Activated CD4-positive, alpha-beta T cell treated with anti-CD3 and anti-CD28 coated beads for 4 hours (primary cell): Measurements from ENCODE around the gene NXPH1.

Source experiments
- DNase-seq, 2 donors: peaks; one replicate each; pipeline ENCODE4 v3.0.0-alpha.2; 2020

NXPH1 gene

DNA sequence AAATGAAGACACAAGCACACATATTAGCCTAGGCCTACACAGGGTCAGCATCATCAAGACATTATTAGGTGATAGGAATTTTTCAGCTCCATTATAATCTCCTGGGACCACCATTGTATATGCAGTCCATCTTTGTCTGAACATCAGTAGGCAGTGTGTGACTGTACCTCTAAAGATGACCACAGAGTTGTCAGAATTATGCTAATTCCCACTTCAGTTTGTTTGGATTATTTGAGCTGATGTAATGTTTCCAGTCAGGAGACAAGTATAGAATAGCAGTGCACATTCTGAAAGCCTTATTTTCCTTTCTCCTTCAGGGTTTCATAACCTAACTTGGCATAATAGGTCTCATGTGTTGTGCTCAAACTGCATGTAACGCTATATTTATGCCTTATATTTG lies 306.4 kb downstream of the NXPH1 start:
- DNase-seq: no peak

- DNase-seq: no peak
Measured at GRCh38 chr7:8742837-8743236, 309.4 kb downstream of the NXPH1 start.

GRCh38 chr7:8747338-8747737 lies 313.9 kb downstream of the NXPH1 start:
- no peak for DNase-seq

DNA sequence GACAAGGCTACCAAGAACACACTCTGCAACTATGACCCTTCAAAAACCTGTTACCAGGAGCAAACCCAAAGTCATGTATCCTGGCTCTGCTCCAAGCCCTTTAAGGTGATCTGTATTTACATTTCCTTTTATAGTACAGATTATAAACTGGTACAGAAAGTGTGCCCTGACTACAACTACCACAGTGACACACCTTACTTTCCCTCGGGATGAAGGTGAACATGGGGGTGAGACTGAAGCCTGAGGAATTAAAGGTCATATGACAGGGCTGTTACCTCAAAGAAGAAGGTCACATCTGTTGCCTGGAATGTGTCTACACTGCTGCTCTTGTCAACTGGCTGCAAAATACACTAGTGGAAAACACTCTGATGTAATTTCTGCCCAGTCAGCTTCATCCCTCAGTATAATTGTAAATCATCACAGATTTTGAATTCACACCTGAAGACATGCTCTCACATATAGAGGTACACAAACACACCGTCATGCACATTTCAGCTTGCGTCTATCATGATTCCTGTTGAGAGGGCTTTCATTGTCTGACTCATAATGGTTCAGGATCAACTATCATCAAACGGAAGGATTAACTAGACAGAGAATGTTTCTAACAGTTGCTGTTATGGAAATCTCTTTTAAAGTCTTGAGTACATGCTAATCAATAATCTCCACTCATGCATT lies 318.3 kb downstream of the NXPH1 start:
- DNase-seq: no peak

DNA sequence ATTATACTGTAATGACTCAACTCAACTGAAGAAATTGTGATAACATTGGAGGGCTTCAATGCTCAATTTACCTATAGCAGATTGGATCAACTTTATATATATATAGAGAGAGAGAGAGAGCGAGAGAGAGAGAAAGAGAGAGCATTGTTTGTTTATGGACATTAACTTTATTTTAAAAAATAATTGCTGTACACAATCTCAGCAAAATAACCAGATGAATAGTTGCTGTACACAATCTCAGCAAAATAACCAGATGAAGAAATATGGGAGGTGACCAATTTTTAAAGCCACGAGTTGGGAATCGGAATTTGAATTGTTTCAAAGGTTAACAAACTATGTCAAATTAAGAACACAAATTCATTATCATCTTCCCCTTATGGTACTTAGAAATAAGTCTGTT lies 319.9 kb downstream of the NXPH1 start:
- no peak for DNase-seq

DNA sequence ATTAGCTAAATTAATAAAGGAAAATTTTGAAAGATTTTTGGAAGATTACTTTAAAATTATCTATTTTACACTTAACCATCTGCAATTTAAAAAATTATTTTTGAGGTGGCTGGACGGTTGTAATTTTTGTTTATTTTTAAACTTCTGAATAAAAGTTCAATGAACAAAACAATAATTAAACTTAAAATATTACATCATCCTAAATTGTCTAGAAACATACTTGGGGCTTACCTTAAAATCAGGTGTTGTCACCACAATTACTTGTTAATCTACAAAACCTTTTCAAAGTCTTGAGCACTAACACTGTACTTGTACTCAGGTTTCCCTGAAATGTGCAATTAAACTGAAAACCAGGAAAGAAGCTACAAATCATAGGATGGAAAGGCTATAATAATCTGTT lies 328.3 kb downstream of the NXPH1 start:
- no peak for DNase-seq

GRCh38 chr7:8762803-8763202 lies 329.4 kb downstream of the NXPH1 start:
- no peak for DNase-seq

GRCh38 chr7:8765374-8765773 lies 332.0 kb downstream of the NXPH1 start:
- DNase-seq: no peak

DNA sequence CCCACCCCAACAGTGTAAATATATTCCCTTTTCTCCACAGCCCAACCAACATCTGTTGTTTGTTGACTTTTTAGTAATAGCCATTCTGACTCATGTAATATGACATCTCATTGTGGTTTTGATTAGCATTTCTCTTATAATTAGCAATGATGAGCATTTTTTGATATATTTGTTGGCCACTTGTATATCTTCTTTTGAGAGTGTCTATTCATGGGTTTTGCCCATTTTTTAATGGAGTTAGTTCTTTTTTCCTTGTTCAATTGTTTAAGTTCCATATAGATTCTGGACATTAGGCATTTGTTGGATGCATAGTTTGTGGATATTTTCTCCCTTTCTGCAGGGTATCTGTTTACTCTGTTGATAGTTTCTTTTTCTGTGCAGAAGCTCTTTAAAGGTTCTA lies 340.1 kb downstream of the NXPH1 start:
- no peak for DNase-seq

- no peak for DNase-seq
Measured at GRCh38 chr7:8778459-8778858, 345.1 kb downstream of the NXPH1 start.

- no peak for DNase-seq
Measured at GRCh38 chr7:8781166-8781565, 347.8 kb downstream of the NXPH1 start.

DNA sequence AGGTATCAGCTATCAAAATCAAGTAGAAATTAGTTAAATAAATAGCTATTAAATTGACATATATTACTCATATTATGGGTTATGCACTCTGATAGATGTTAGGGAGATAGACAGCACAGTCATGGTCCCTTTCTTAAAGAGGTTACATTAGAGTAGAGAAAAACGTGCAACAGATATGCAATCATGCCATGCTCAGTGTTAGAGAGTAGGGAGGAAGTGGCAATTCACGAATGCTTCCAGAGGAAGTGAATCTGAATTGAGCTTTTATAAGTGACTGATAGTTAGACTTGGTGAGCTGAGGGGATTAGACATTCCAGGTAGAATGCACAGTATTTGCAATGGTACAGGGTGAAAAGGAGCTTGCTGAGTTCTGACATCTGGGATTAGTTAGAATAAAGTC lies 349.8 kb downstream of the NXPH1 start:
- no peak for DNase-seq

DNA sequence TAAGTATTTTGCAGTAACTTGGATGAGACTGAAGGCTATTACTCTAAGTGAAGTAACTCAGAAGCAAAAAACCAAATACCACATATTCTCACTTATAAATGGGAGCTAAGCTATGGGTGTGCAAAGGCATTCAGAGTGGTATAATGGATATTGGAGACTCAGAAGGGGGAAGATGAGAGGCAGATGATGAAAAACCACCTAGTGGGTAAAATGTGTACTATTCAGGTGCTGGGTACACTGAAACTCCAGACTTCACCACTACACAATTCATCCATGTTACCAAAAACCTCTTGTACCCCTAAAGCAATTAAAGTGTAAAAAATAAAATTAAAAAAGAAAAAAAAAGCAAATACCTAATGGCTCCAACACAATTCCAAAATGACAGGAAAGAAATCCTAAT lies 351.7 kb downstream of the NXPH1 start:
- DNase-seq: no peak

GRCh38 chr7:8800986-8801385 lies 367.6 kb downstream of the NXPH1 start:
- no peak for DNase-seq
